ENCODE results near the gene PHC3.

- TF ChIP-seq CTCF (IDR thresholded peaks at IDR 0.05 in 8 of 11, conservative IDR thresholded peaks at IDR 0.05 in 3 of 11), result peak in 7 of 11 experiments; percentile 21 to 61 (median 26)
- peak; percentile 96 to 97 (median 97) for TF ChIP-seq POLR2AphosphoS5 (IDR thresholded peaks at IDR 0.05)
Observed at GRCh38 chr3:170180908-170181885, at the start of gene PHC3.

Data from spleen (tissue), 7 donors.